K562 (cell line): ENCODE data around the gene MBOAT1. TPM values are rescaled to one million over a fixed set of nuclear protein-coding genes. Genes with fewer than 3 reads are reported as not detected.

Source experiments
- ATAC-seq: fragments of 200-7000 bp; cut with Tn5 transposase; 3 replicates; pipeline ENCODE4 v1.9.1; 2020; ENCODE audit warnings: moderate library complexity
- BruUV-seq: library from RNA; stranded (reverse); fragments of 400-500 nt; replicated peaks from 2 replicates; lab custom pipeline; 2021; lab: Mats Ljungman, UMichigan
- CTCF ChIA-PET: fragments of 300-600 bp; formaldehyde crosslinking; extraction: SDS; loops from one replicate; lab custom pipeline; 2021; ENCODE audit warnings: low intra/inter-chr PET ratio; lab: Yijun Ruan, JAX
- POLR2A ChIA-PET: fragments of 300-600, 350-650 bp; sonication (Branson Sonifier 250); formaldehyde crosslinking; extraction: SDS; loops from one replicate; lab custom pipeline; 2021; ENCODE audit warnings: antibody characterized with exemption, inconsistent platforms; lab: Yijun Ruan, JAX
- DNase-seq, 4 experiments: peaks; one replicate each; pipeline versions ENCODE4 v3.0.0 to v3.0.0-alpha.2; 2011 to 2018; ENCODE audit warnings: low spot score in 3 of 4, mixed read lengths in 3 of 4; ENCODE audit errors: extremely low read depth in 1 of 4
- FAIRE-seq: peaks from 2 replicates; lab custom pipeline; 2011; peaks lifted over from hg19 to GRCh38; lab: Jason Lieb, UNC
- H2AFZ ChIP-seq: 2 replicates; pipeline ENCODE4 v1.6.0; 2011; ENCODE audit warnings: low read depth, low read length, control low read depth, inconsistent platforms
- H3K27ac ChIP-seq: fragments of 200-600 bp; 3 replicates; pipeline ENCODE4 v1.8.0; 2011; ENCODE audit warnings: low read depth, mild to moderate bottlenecking, control low read depth, inconsistent platforms, low read length, moderate library complexity, mixed read lengths; ENCODE audit errors: extremely low read depth
- H3K27me3 ChIP-seq, 2 experiments: fragments of 300-600 bp in 1 of 2; 2 replicates in 1 of 2; 3 replicates in 1 of 2; pipeline versions ENCODE4 v1.6.0 to v1.8.0; 2011; ENCODE audit warnings: inconsistent platforms in 2 of 2, low read length in 2 of 2, mild to moderate bottlenecking in 1 of 2, mixed read lengths in 1 of 2, moderate library complexity in 1 of 2; ENCODE audit not compliant: control insufficient read depth in 2 of 2, insufficient read depth in 2 of 2
- H3K36me3 ChIP-seq: fragments of 300-600 bp; 3 replicates; pipeline ENCODE4 v1.8.0; 2011; ENCODE audit warnings: mild to moderate bottlenecking, low read length, inconsistent platforms; ENCODE audit not compliant: control insufficient read depth, insufficient read depth
- H3K4me1 ChIP-seq, 2 experiments: fragments of 200-600 bp in 1 of 2; replicated peaks in 1 of 2; 2 replicates in 1 of 2; 3 replicates in 1 of 2; pipeline versions ENCODE4 v1.5.1 to v1.8.0; 2011; ENCODE audit warnings: inconsistent platforms in 2 of 2, low read length in 2 of 2, mild to moderate bottlenecking in 1 of 2, mixed read lengths in 1 of 2, moderate library complexity in 1 of 2; ENCODE audit not compliant: control insufficient read depth in 2 of 2, insufficient read depth in 2 of 2
- H3K4me2 ChIP-seq: 2 replicates; pipeline ENCODE4 v1.6.1; 2011; ENCODE audit warnings: low read length, control low read depth, inconsistent platforms, mixed read lengths; ENCODE audit not compliant: insufficient read depth
- H3K4me3 ChIP-seq: fragments of 200-600 bp; sonication (generic), shearing (Covaris generic); 2 replicates; pipeline ENCODE4 v1.5.1; 2016; ENCODE audit warnings: control low read depth, inconsistent platforms
- H3K79me2 ChIP-seq: fragments of 200-600 bp; 3 replicates; pipeline ENCODE4 v1.8.0; 2011; ENCODE audit warnings: low read length, inconsistent platforms; ENCODE audit not compliant: control insufficient read depth, insufficient read depth
- H3K9ac ChIP-seq, 2 experiments: 2 replicates each; pipeline versions ENCODE4 v1.6.0 to v1.6.1; 2011; ENCODE audit warnings: low read depth in 2 of 2, low read length in 2 of 2, control low read depth in 1 of 2, inconsistent platforms in 1 of 2, mild to moderate bottlenecking in 1 of 2, mixed read lengths in 1 of 2; ENCODE audit not compliant: insufficient read depth in 1 of 2
- H3K9me1 ChIP-seq: one replicate; pipeline ENCODE4 v1.6.0; 2011; ENCODE audit warnings: inconsistent platforms, mild to moderate bottlenecking, low read length, moderate library complexity; ENCODE audit not compliant: control insufficient read depth, insufficient read depth
- H3K9me3 ChIP-seq: replicated peaks from 2 replicates; pipeline ENCODE4 v1.5.1; 2011; ENCODE audit warnings: low read depth, low read length, inconsistent platforms; ENCODE audit not compliant: control insufficient read depth, insufficient read depth
- H4K20me1 ChIP-seq: replicated peaks from 2 replicates; pipeline ENCODE4 v1.6.1; 2011; ENCODE audit warnings: low read length, inconsistent platforms, mixed read lengths; ENCODE audit not compliant: control insufficient read depth, insufficient read depth
- EZH2 ChIP-seq: IDR thresholded peaks from 2 replicates; pipeline ENCODE4 v1.6.1; 2012; ENCODE audit warnings: low read depth, mild to moderate bottlenecking, inconsistent platforms, low read length, borderline replicate concordance
- GABPB1 ChIP-seq: sonication (generic); formaldehyde crosslinking; IDR thresholded peaks from 2 replicates; pipeline ENCODE4 v1.8.0; 2022; ENCODE audit warnings: mild to moderate bottlenecking, missing genetic modification reagents
- HDGF ChIP-seq: fragments of 450-650 bp; IDR thresholded peaks from 2 replicates; pipeline ENCODE4 v1.6.1; 2016
- HNRNPLL ChIP-seq: fragments of 200-400 bp; formaldehyde crosslinking; IDR thresholded peaks from 2 replicates; pipeline ENCODE4 v1.6.1; 2017; ENCODE audit warnings: low read length, low read depth, mild to moderate bottlenecking; ENCODE audit not compliant: poor library complexity, severe bottlenecking
- KAT8 ChIP-seq: fragments of 450-650 bp; IDR thresholded peaks from 2 replicates; pipeline ENCODE4 v1.6.1; 2016; ENCODE audit warnings: low read depth, mild to moderate bottlenecking
- MCM5 ChIP-seq: fragments of 450-650 bp; IDR thresholded peaks from 2 replicates; pipeline ENCODE4 v1.6.1; 2016; ENCODE audit warnings: low read depth
- NR2C2 ChIP-seq, 2 experiments: fragments of 200-800 bp in 1 of 2; sonication (Bioruptor generic) in 1 of 2; sonication (generic) in 1 of 2; formaldehyde crosslinking in 1 of 2; IDR thresholded peaks; 2 replicates each; pipeline versions ENCODE4 v1.6.1 to v1.8.0; 2016 to 2022; ENCODE audit warnings: mild to moderate bottlenecking in 1 of 2, missing compliant biosample characterization in 1 of 2, missing genetic modification characterization in 1 of 2, missing genetic modification reagents in 1 of 2
- POLR2G ChIP-seq: fragments of 200-400 bp; formaldehyde crosslinking; IDR thresholded peaks from 2 replicates; pipeline ENCODE4 v1.6.1; 2017; ENCODE audit warnings: low read depth, mild to moderate bottlenecking, antibody characterized with exemption, low read length, moderate library complexity
- REST ChIP-seq, 2 experiments: fragments of 450-650 bp; formaldehyde crosslinking in 1 of 2; IDR thresholded peaks; 2 replicates each; pipeline versions ENCODE4 v1.4.0 to v1.6.1; 2014 to 2020; ENCODE audit warnings: mild to moderate bottlenecking in 2 of 2, borderline replicate concordance in 1 of 2, low read depth in 1 of 2
- RFX5 ChIP-seq: IDR thresholded peaks from 2 replicates; pipeline ENCODE4 v1.6.1; 2011; ENCODE audit warnings: low read depth, mild to moderate bottlenecking, improper control_type of control experiment, low read length
- WHSC1 ChIP-seq: IDR thresholded peaks from one replicate; pipeline ENCODE4 v1.6.1; 2012; ENCODE audit warnings: low read length, control low read depth, inconsistent platforms
- ZNF561 ChIP-seq: fragments of 450-650 bp; formaldehyde crosslinking; conservative IDR thresholded peaks from 2 replicates; pipeline ENCODE4 v1.4.0; 2020; ENCODE audit warnings: mild to moderate bottlenecking, moderate library complexity
- WGBS: fragments of 100-300 bp; shearing (Covaris generic); methylation state at CpG from one replicate; pipeline ENCODE4 v1.1.6; 2016; ENCODE audit warnings: low coverage, mixed read lengths; ENCODE audit not compliant: insufficient coverage; ENCODE audit errors: missing lambda C conversion rate; 5-methylcytosine and 5-hydroxymethylcytosine counted together
- in situ Hi-C: fragments of 300-500 bp; cut with MboI; formaldehyde crosslinking; loops from 4 replicates; pipeline ENCODE4 v1.15.0; 2018; ENCODE audit warnings: inconsistent platforms, mixed read lengths
- intact Hi-C: fragments of 100-400 bp; cut with micrococcal nuclease; formaldehyde crosslinking; loops from 2 replicates; pipeline ENCODE4 v1.14.2; 2022
- polyA plus RNA-seq, 8 experiments: library from polyadenylated mRNA; depleted of rRNA in 4 of 8; stranded (reverse) in 5 of 8; unstranded in 3 of 8; fragments of >200 nt; fragmentation: Nextera tagmentation in 2 of 8; fragmentation: Illumina TruSeq in 1 of 8; extraction: Ambion mirVana in 2 of 8; extraction: Trizol in 1 of 8; gene quantifications; 2 replicates each; pipeline versions ENCODE4 v1.2.1 to v1.2.3, GENCODE V29; 2011 to 2014; ENCODE audit warnings: inconsistent platforms in 1 of 8, missing spikeins in 1 of 8
- total RNA-seq, 7 experiments: library from RNA; depleted of rRNA in 6 of 7; stranded (reverse); fragments of >200 nt in 6 of 7; fragmentation: Illumina TruSeq in 2 of 7; extraction: Trizol in 2 of 7; gene quantifications; 2 replicates each; pipeline versions ENCODE4 v1.2.1 to v1.2.3, GENCODE V29; 2011 to 2021; ENCODE audit warnings: low replicate concordance in 1 of 7

The MBOAT1 gene
- total and polyA plus RNA-seq, 9 of the 15 experiments (the other 6 are each of a cell fraction or from before 2014, with no cell fraction given): 0.13 to 16.5 (median 10.3) TPM

- Histone ChIP-seq H3K27me3 (no peaks in the 10 kb centered on the region), H3K9ac (no peak overlapping the region), H3K9me1 (no peaks in the 10 kb centered on the region), H3K4me2 (no peak overlapping the region), H3K27ac (no peak overlapping the region), H3K4me3 (no peak overlapping the region), H3K36me3 (no peaks in the 10 kb centered on the region), H2AFZ (no peak overlapping the region), H3K9me3 (no peaks in the 10 kb centered on the region), H3K4me1 (peaks cover 0 to 10% of the 10 kb centered on the region in 2 experiments; a peak in 3 of 5 replicates), H4K20me1 (no peaks in the 10 kb centered on the region), H3K79me2 (no peaks in the 10 kb centered on the region)
- WGBS: 72% methylated on average over 2 of the region's 2 CpGs
- in situ Hi-C loops (no loop called here), intact Hi-C loops (no loop called here)
- FAIRE-seq: no peak
- DNase-seq: no peak
- CTCF ChIA-PET: no interaction called here
- BruUV-seq: no TSS peak
- POLR2A ChIA-PET: interaction anchor here (1.0 kb wide), 2 partner anchors 21 to 36 kb away, joined by 3 read pairs; no protein-coding TSS in a partner anchor
- ATAC-seq: no peak
- no peak for TF ChIP-seq HNRNPLL
- TF ChIP-seq EZH2: no peak
- TF ChIP-seq HDGF: no peak
- TF ChIP-seq POLR2G: no peak
- no peak for TF ChIP-seq KAT8
- no peak for TF ChIP-seq ZNF561 (CRISPR knock-in tag)
- no peak for TF ChIP-seq GABPB1 (CRISPR knock-in tag)
- TF ChIP-seq RFX5: no peak
- no peak for TF ChIP-seq NR2C2 (CRISPR knock-in tag; IDR thresholded peaks at IDR 0.05)
- no peak for TF ChIP-seq NR2C2 (tag; IDR thresholded peaks at IDR 0.05)
- TF ChIP-seq MCM5: no peak
- TF ChIP-seq REST (IDR thresholded peaks at IDR 0.05; ENCODE audit: borderline replicate concordance): no peak
- no peak for TF ChIP-seq REST (CRISPR knock-in tag; IDR thresholded peaks at IDR 0.05; ENCODE audit: low read depth)
- TF ChIP-seq WHSC1: no peak
Measured at GRCh38 chr6:20236909-20237600, 24.8 kb upstream of the MBOAT1 start.
